Breast epithelium (tissue), 4 donors: ENCODE data around the gene NHLH1. TPM values are rescaled to one million over a fixed set of nuclear protein-coding genes. Genes with fewer than 3 reads are reported as not detected.

ENCODE experiments used
- DNase-seq, 2 donors: peaks; one replicate each; pipeline ENCODE4 v3.0.0-alpha.2; 2019; ENCODE audit warnings: low spot score in 2 of 2
- H3K27ac ChIP-seq, 2 donors: fragments of 200-600 bp; sonication (generic) in 1 of 2; one replicate each; pipeline ENCODE4 v1.5.1; 2016 to 2019; ENCODE audit warnings: mild to moderate bottlenecking in 1 of 2
- H3K27me3 ChIP-seq, 2 donors: fragments of 200-600 bp; sonication (generic) in 1 of 2; one replicate each; pipeline versions ENCODE4 v1.5.1 to v1.6.0; 2017 to 2019; ENCODE audit warnings: control low read depth in 1 of 2, mild to moderate bottlenecking in 1 of 2
- H3K36me3 ChIP-seq: fragments of 200-600 bp; one replicate; pipeline ENCODE4 v1.5.1; 2019
- H3K4me1 ChIP-seq, 2 donors: fragments of 200-600 bp; sonication (generic); one replicate each; pipeline ENCODE4 v1.5.1; 2016 to 2019; ENCODE audit warnings: control low read depth in 1 of 2
- H3K4me3 ChIP-seq, 3 donors: fragments of 200-600 bp; sonication (generic); 1 replicate in 2 of 3; 2 replicates in 1 of 3; pipeline ENCODE4 v1.5.1; 2016 to 2019; ENCODE audit warnings: mild to moderate bottlenecking in 3 of 3, moderate library complexity in 2 of 3
- H3K9me3 ChIP-seq, 2 donors: fragments of 200-600 bp; sonication (generic) in 1 of 2; one replicate each; pipeline ENCODE4 v1.5.1; 2016 to 2019; ENCODE audit warnings: control low read depth in 1 of 2
- POLR2A ChIP-seq: fragments of 450-650 bp; IDR thresholded peaks from one replicate; pipeline ENCODE4 v1.6.1; 2016; ENCODE audit warnings: antibody characterized with exemption, mild to moderate bottlenecking, moderate library complexity
- POLR2AphosphoS5 ChIP-seq, 3 donors: sonication (generic); formaldehyde crosslinking; IDR thresholded peaks; one replicate each; pipeline ENCODE4 v1.6.1; 2017; ENCODE audit warnings: antibody characterized with exemption in 3 of 3
- intact Hi-C: fragments of 100-400 bp; cut with DNase I; formaldehyde crosslinking; loops from one replicate; pipeline ENCODE4 v1.15.1; 2023; ENCODE audit warnings: low total_unique reads
- total RNA-seq, 3 donors: library from RNA; depleted of rRNA; stranded (reverse); fragments of >200 nt; gene quantifications; one replicate each; pipeline ENCODE4 v1.1.0, GENCODE V29; 2016
- TF ChIP-seq, protein P1 (sequence below), 3 donors: fragments of 450-650 bp; IDR thresholded peaks; one replicate each; pipeline ENCODE4 v1.5.1; 2016 to 2017; ENCODE audit warnings: antibody characterized with exemption in 3 of 3, mild to moderate bottlenecking in 3 of 3, moderate library complexity in 3 of 3

NHLH1 gene
- total RNA-seq, 3 donors from 2014 or later: 0.15 TPM; not detected in 2

DNA sequence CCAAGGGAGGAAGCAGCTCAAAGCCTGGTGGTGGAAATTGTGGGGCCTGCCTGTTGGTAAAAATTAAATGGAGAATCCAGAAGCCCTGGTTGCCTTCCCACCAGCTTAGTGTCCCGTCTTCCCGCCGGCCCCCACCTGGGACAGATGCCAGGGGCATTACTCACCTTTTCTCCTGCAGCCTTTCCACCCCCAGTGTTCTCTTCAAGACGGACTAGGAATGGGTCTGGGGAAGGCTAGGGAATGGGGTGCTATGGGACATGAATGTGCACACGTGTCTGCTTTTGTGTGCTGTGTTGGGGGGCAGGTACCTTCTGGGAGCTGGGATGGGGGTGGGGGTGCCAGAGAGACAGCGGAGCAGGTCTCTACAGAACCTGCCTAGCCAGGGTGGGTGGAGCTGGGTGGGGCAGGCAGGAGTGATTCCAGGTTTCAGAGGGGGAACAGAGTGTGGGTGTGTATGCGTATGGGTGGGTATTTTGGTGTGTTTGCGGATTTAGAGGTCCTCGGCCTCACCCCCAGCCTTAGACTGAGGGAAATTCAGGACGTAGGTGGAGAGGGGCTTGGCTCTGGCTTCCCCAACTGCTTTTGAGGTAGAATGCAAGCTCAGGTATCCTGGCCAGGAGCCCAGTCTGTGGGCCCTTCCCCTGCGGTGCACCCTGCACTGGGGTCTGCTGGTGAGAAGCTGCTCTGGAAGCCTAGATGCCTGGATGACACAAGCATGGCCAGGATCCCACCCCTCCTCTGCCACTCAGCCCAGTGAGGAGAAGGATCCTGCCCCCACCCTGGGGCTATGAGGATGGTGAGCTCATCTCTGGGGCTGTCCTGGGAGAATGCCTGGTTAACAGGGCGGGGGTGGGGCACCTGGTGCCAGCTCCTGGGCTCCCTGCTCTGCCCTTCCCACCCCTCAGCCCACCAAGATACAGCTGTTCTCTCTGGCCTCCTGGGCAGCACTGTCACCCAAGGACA lies 41.2 kb downstream of the NHLH1 start:
- Histone ChIP-seq H3K4me3 (no peak overlapping the region), H3K36me3 (no peaks in the 10 kb centered on the region)
- peak in 1 of 2 donors; percentile 27 for DNase-seq

DNA sequence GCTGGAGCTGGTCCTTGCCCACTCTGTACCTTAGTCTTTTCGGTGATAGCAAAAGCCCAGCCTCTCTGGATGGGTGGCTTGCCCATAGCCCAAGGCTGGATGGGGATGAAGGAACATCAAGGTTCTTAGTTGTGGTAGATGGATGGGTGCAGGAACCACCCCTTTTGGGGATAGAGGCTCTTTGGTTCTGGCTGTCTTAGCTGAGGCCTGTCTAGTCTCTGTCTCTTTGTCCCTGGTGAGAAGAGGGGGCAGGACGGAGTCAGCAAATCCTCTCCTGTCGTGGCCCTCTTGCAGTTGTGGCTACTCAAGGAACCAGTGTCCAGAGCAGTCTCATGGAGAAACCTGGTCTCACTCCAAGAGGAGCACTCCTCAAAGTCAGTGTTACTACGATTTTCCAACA lies 42.0 kb downstream of the NHLH1 start:
- no peak overlapping the region for H3K4me3 ChIP-seq
- H3K27me3 ChIP-seq: no peaks in the 10 kb centered on the region
- no peak for DNase-seq
- H3K4me1 ChIP-seq: no peaks in the 10 kb centered on the region
- H3K27ac ChIP-seq: no peak overlapping the region
- no peaks in the 10 kb centered on the region for H3K36me3 ChIP-seq
- intact Hi-C loops: no loop called here
- TF ChIP-seq, protein P1, sequence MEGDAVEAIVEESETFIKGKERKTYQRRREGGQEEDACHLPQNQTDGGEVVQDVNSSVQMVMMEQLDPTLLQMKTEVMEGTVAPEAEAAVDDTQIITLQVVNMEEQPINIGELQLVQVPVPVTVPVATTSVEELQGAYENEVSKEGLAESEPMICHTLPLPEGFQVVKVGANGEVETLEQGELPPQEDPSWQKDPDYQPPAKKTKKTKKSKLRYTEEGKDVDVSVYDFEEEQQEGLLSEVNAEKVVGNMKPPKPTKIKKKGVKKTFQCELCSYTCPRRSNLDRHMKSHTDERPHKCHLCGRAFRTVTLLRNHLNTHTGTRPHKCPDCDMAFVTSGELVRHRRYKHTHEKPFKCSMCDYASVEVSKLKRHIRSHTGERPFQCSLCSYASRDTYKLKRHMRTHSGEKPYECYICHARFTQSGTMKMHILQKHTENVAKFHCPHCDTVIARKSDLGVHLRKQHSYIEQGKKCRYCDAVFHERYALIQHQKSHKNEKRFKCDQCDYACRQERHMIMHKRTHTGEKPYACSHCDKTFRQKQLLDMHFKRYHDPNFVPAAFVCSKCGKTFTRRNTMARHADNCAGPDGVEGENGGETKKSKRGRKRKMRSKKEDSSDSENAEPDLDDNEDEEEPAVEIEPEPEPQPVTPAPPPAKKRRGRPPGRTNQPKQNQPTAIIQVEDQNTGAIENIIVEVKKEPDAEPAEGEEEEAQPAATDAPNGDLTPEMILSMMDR (IDR thresholded peaks at IDR 0.05): no peak
- TF ChIP-seq POLR2A (no peak), POLR2AphosphoS5 (IDR thresholded peaks at IDR 0.05) (no peak)
- no peaks in the 10 kb centered on the region for H3K9me3 ChIP-seq

More for the DNA sequence above, 41.2 kb downstream of the NHLH1 start:
- Histone ChIP-seq H3K27ac (peak overlapping the region in 1 of 2 donors; percentile 17), H3K9me3 (no peaks in the 10 kb centered on the region), H3K4me1 (no peaks in the 10 kb centered on the region), H3K27me3 (no peaks in the 10 kb centered on the region)
- TF ChIP-seq POLR2AphosphoS5 (IDR thresholded peaks at IDR 0.05): no peak
- TF ChIP-seq, protein P1 (IDR thresholded peaks at IDR 0.05): no peak
- no peak for TF ChIP-seq POLR2A
- intact Hi-C loops: no loop called here

DNA sequence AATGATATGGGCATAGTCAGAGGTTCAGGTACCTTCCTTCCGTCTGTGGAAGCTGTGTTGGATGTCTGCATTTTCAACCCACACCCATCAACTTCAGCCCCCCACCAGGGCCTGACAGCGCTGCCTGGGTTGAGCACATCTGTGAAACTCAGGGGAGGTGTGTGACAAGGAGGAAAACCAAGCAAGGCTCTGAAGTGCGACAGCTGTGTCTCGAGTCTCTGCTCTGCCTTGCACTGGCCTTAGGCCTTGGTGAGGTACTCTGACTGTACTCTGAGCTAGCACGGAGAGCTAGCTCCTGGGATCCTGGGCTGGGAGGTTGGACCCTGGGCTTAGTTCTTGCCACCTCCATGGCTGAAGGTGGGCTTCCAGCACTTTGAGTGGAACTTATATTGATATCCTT lies 42.6 kb downstream of the NHLH1 start:
- H3K9me3 ChIP-seq: no peaks in the 10 kb centered on the region
- H3K27ac ChIP-seq: no peak overlapping the region
- no peaks in the 10 kb centered on the region for H3K36me3 ChIP-seq
- no peak overlapping the region for H3K4me3 ChIP-seq
- no peaks in the 10 kb centered on the region for H3K27me3 ChIP-seq
- TF ChIP-seq, protein P1 (IDR thresholded peaks at IDR 0.05): no peak
- TF ChIP-seq POLR2AphosphoS5 (IDR thresholded peaks at IDR 0.05) (no peak), POLR2A (no peak)
- H3K4me1 ChIP-seq: no peaks in the 10 kb centered on the region
- intact Hi-C loops: no loop called here
- DNase-seq: no peak

DNA sequence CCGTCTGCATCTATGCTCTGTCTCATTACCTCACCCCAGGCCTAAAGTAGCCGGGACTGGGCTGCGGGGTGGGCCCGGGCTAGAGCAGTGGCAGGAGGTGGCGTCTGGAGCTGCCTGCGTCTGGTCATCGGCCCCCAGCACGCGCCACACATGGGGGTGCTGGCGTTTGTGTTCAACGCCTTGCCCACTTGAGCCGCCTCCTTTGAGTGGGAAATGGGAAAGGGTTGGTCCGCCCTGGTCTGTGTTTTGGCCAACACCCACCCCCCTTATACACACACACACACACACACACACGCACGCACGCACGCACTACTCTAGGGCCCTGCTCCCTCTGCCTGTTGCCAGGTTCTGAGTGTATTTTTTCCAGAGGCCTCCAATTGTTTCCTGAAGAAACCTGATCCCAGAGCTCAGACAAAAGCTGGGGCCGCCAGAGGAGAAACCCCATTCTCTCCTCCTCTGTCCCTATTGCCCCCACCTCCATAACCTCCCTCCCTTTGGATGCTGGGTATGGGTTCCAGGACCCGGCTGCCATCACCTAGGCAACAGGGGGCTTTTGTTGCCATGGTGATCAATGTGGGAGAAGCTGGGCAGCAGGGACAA lies 43.6 kb downstream of the NHLH1 start:
- Histone ChIP-seq H3K4me3 (peak overlapping the region in 1 of 3 donors; percentile 2), H3K4me1 (no peaks in the 10 kb centered on the region), H3K27me3 (no peaks in the 10 kb centered on the region), H3K36me3 (no peaks in the 10 kb centered on the region), H3K9me3 (no peaks in the 10 kb centered on the region), H3K27ac (no peak overlapping the region)
- DNase-seq: no peak
- intact Hi-C loops: no loop called here
- TF ChIP-seq POLR2AphosphoS5 (IDR thresholded peaks at IDR 0.05): no peak
- TF ChIP-seq POLR2A: no peak
- TF ChIP-seq, protein P1 (IDR thresholded peaks at IDR 0.05): no peak
